HEK293 (cell line): ENCODE measurements around the gene NSUN4.
A peak's percentile ranks its signal among the peaks of the same experiment; 100 is the strongest.

Experiments
- BCL11B ChIP-seq: fragments of 450-650 bp; formaldehyde crosslinking; IDR thresholded peaks from 2 replicates; pipeline ENCODE4 v1.5.1; 2016; ENCODE audit warnings: low read depth, missing biosample characterization, missing genetic modification characterization
- EGR2 ChIP-seq: fragments of 450-650 bp; formaldehyde crosslinking; IDR thresholded peaks from 2 replicates; pipeline ENCODE4 v1.5.1; 2016; ENCODE audit warnings: low read depth, missing biosample characterization, missing genetic modification characterization
- INSM2 ChIP-seq: fragments of 450-650 bp; formaldehyde crosslinking; IDR thresholded peaks from 2 replicates; pipeline ENCODE4 v1.5.1; 2016; ENCODE audit warnings: missing biosample characterization, missing genetic modification characterization
- KLF1 ChIP-seq: fragments of 450-650 bp; formaldehyde crosslinking; IDR thresholded peaks from 2 replicates; pipeline ENCODE4 v1.5.1; 2016; ENCODE audit warnings: missing biosample characterization, missing genetic modification characterization
- ZEB2 ChIP-seq: fragments of 450-650 bp; formaldehyde crosslinking; IDR thresholded peaks from 2 replicates; pipeline ENCODE4 v1.5.1; 2016; ENCODE audit warnings: missing biosample characterization, missing genetic modification characterization
- ZFP3 ChIP-seq: fragments of 450-650 bp; formaldehyde crosslinking; IDR thresholded peaks from 2 replicates; pipeline ENCODE4 v1.5.1; 2016; ENCODE audit warnings: low read depth, missing biosample characterization, missing genetic modification characterization
- ZNF146 ChIP-seq: fragments of 450-650 bp; formaldehyde crosslinking; IDR thresholded peaks from 2 replicates; pipeline ENCODE4 v1.5.1; 2016; ENCODE audit warnings: missing biosample characterization, missing genetic modification characterization
- ZNF175 ChIP-seq: fragments of 450-650 bp; formaldehyde crosslinking; IDR thresholded peaks from 2 replicates; pipeline ENCODE4 v1.5.1; 2016; ENCODE audit warnings: missing biosample characterization, missing genetic modification characterization
- ZNF202 ChIP-seq: fragments of 450-650 bp; formaldehyde crosslinking; IDR thresholded peaks from 2 replicates; pipeline ENCODE4 v1.5.1; 2016; ENCODE audit warnings: missing biosample characterization, missing genetic modification characterization, borderline replicate concordance
- ZNF23 ChIP-seq: fragments of 450-650 bp; formaldehyde crosslinking; IDR thresholded peaks from 2 replicates; pipeline ENCODE4 v1.5.1; 2016; ENCODE audit warnings: missing biosample characterization, missing genetic modification characterization, borderline replicate concordance
- ZNF239 ChIP-seq: fragments of 450-650 bp; formaldehyde crosslinking; IDR thresholded peaks from 2 replicates; pipeline ENCODE4 v1.5.1; 2016; ENCODE audit warnings: missing biosample characterization, missing genetic modification characterization
- ZNF324 ChIP-seq: fragments of 450-650 bp; formaldehyde crosslinking; IDR thresholded peaks from 2 replicates; pipeline ENCODE4 v1.5.1; 2016; ENCODE audit warnings: missing biosample characterization, missing genetic modification characterization
- ZNF354C ChIP-seq: fragments of 450-650 bp; formaldehyde crosslinking; IDR thresholded peaks from 2 replicates; pipeline ENCODE4 v1.5.1; 2016; ENCODE audit warnings: missing biosample characterization, missing genetic modification characterization, low read depth, borderline replicate concordance
- ZNF366 ChIP-seq: fragments of 450-650 bp; formaldehyde crosslinking; conservative IDR thresholded peaks from 2 replicates; pipeline ENCODE4 v1.5.1; 2016; ENCODE audit warnings: missing biosample characterization, missing genetic modification characterization
- ZNF433 ChIP-seq: fragments of 450-650 bp; formaldehyde crosslinking; IDR thresholded peaks from 2 replicates; pipeline ENCODE4 v1.5.1; 2016; ENCODE audit warnings: missing biosample characterization, missing genetic modification characterization, low read depth
- ZNF449 ChIP-seq: fragments of 450-650 bp; formaldehyde crosslinking; IDR thresholded peaks from 2 replicates; pipeline ENCODE4 v1.5.1; 2017; ENCODE audit warnings: missing biosample characterization, mild to moderate bottlenecking, missing genetic modification characterization, moderate library complexity
- ZNF529 ChIP-seq: fragments of 450-650 bp; formaldehyde crosslinking; IDR thresholded peaks from 2 replicates; pipeline ENCODE4 v1.5.1; 2017; ENCODE audit warnings: missing genetic modification characterization, missing biosample characterization; ENCODE audit not compliant: insufficient replicate concordance
- ZNF530 ChIP-seq: fragments of 450-650 bp; formaldehyde crosslinking; IDR thresholded peaks from 2 replicates; pipeline ENCODE4 v1.5.1; 2016; ENCODE audit warnings: low read depth, missing biosample characterization, missing genetic modification characterization
- ZNF544 ChIP-seq: fragments of 450-650 bp; formaldehyde crosslinking; IDR thresholded peaks from 2 replicates; pipeline ENCODE4 v1.5.0; 2017; ENCODE audit warnings: missing biosample characterization, missing genetic modification characterization
- ZNF560 ChIP-seq: fragments of 450-650 bp; formaldehyde crosslinking; IDR thresholded peaks from 2 replicates; pipeline ENCODE4 v1.5.1; 2017; ENCODE audit warnings: missing biosample characterization, missing genetic modification characterization, borderline replicate concordance
- ZNF571 ChIP-seq: fragments of 450-650 bp; formaldehyde crosslinking; IDR thresholded peaks from 2 replicates; pipeline ENCODE4 v1.5.0; 2017; ENCODE audit warnings: missing biosample characterization, missing genetic modification characterization
- ZNF621 ChIP-seq: fragments of 450-650 bp; formaldehyde crosslinking; IDR thresholded peaks from 2 replicates; pipeline ENCODE4 v1.5.1; 2017; ENCODE audit warnings: missing biosample characterization, missing genetic modification characterization
- ZNF623 ChIP-seq: fragments of 450-650 bp; formaldehyde crosslinking; IDR thresholded peaks from 2 replicates; pipeline ENCODE4 v1.5.1; 2016; ENCODE audit warnings: missing biosample characterization, missing genetic modification characterization
- ZNF670 ChIP-seq: fragments of 450-650 bp; formaldehyde crosslinking; IDR thresholded peaks from 2 replicates; pipeline ENCODE4 v1.5.1; 2016; ENCODE audit warnings: missing biosample characterization, missing genetic modification characterization, low read depth
- ZNF768 ChIP-seq: fragments of 450-650 bp; formaldehyde crosslinking; IDR thresholded peaks from 2 replicates; pipeline ENCODE4 v1.5.1; 2018; ENCODE audit warnings: missing biosample characterization, mild to moderate bottlenecking, missing genetic modification characterization
- ZNF837 ChIP-seq: fragments of 450-650 bp; formaldehyde crosslinking; IDR thresholded peaks from 2 replicates; pipeline ENCODE4 v1.5.1; 2016; ENCODE audit warnings: missing biosample characterization, missing genetic modification characterization
- TF ChIP-seq, protein P1 (sequence below): fragments of 450-650 bp; formaldehyde crosslinking; conservative IDR thresholded peaks from 2 replicates; pipeline ENCODE4 v1.5.1; 2016; ENCODE audit warnings: low read depth, missing biosample characterization, missing genetic modification characterization
- TF ChIP-seq, protein P2 (sequence below): fragments of 450-650 bp; formaldehyde crosslinking; IDR thresholded peaks from 2 replicates; pipeline ENCODE4 v1.5.1; 2016; ENCODE audit warnings: missing biosample characterization, missing genetic modification characterization
- TF ChIP-seq, protein P3 (sequence below): fragments of 450-650 bp; formaldehyde crosslinking; IDR thresholded peaks from 2 replicates; pipeline ENCODE4 v1.5.1; 2017; ENCODE audit warnings: missing biosample characterization, missing genetic modification characterization

NSUN4 gene

GRCh38 chr1:46301406-46301807 is 39.2 kb upstream of the NSUN4 start (continued):
- TF ChIP-seq ZNF324 (tag by site-specific recombination) (no peak), ZNF239 (tag by site-specific recombination) (no peak), BCL11B (tag by site-specific recombination) (no peak), ZNF23 (tag by site-specific recombination) (no peak), ZNF175 (no peak), ZEB2 (no peak), ZNF670 (tag by site-specific recombination) (no peak), ZNF560 (tag by site-specific recombination) (no peak), ZNF623 (tag by site-specific recombination) (peak; percentile 9), INSM2 (peak; percentile 34; the same call in 1 of the 2 replicates), ZNF530 (tag by site-specific recombination) (no peak), EGR2 (peak; percentile 51; the same call in 1 of the 2 replicates), ZNF354C (no peak), ZNF571 (tag by site-specific recombination) (no peak), ZNF621 (tag by site-specific recombination) (no peak), ZNF544 (tag by site-specific recombination) (no peak), ZNF837 (tag by site-specific recombination) (no peak), ZNF433 (peak; percentile 21; the same call in 1 of the 2 replicates), ZNF366 (tag by site-specific recombination) (no peak), ZFP3 (tag by site-specific recombination) (no peak), ZNF449 (tag by site-specific recombination) (no peak), KLF1 (tag by site-specific recombination) (peak; percentile 58; the same call in 1 of the 2 replicates), ZNF768 (tag by site-specific recombination) (no peak), ZNF529 (no peak), ZNF146 (tag by site-specific recombination) (no peak; the same call in 1 of the 2 replicates), ZNF202 (tag by site-specific recombination) (no peak)
- TF ChIP-seq, protein P1, sequence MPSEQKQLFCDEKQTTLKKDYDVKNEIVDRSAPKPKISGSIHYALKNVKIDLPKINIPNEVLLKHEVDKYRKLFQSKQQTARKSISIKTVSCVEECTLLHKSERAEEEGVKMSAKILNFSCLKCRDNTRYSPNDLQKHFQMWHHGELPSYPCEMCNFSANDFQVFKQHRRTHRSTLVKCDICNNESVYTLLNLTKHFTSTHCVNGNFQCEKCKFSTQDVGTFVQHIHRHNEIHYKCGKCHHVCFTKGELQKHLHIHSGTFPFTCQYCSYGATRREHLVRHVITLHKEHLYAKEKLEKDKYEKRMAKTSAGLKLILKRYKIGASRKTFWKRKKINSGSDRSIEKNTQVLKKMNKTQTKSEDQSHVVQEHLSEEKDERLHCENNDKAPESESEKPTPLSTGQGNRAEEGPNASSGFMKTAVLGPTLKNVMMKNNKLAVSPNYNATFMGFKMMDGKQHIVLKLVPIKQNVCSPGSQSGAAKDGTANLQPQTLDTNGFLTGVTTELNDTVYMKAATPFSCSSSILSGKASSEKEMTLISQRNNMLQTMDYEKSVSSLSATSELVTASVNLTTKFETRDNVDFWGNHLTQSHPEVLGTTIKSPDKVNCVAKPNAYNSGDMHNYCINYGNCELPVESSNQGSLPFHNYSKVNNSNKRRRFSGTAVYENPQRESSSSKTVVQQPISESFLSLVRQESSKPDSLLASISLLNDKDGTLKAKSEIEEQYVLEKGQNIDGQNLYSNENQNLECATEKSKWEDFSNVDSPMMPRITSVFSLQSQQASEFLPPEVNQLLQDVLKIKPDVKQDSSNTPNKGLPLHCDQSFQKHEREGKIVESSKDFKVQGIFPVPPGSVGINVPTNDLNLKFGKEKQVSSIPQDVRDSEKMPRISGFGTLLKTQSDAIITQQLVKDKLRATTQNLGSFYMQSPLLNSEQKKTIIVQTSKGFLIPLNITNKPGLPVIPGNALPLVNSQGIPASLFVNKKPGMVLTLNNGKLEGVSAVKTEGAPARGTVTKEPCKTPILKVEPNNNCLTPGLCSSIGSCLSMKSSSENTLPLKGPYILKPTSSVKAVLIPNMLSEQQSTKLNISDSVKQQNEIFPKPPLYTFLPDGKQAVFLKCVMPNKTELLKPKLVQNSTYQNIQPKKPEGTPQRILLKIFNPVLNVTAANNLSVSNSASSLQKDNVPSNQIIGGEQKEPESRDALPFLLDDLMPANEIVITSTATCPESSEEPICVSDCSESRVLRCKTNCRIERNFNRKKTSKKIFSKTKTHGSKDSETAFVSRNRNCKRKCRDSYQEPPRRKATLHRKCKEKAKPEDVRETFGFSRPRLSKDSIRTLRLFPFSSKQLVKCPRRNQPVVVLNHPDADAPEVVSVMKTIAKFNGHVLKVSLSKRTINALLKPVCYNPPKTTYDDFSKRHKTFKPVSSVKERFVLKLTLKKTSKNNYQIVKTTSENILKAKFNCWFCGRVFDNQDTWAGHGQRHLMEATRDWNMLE = no peak
- TF ChIP-seq, protein P2, sequence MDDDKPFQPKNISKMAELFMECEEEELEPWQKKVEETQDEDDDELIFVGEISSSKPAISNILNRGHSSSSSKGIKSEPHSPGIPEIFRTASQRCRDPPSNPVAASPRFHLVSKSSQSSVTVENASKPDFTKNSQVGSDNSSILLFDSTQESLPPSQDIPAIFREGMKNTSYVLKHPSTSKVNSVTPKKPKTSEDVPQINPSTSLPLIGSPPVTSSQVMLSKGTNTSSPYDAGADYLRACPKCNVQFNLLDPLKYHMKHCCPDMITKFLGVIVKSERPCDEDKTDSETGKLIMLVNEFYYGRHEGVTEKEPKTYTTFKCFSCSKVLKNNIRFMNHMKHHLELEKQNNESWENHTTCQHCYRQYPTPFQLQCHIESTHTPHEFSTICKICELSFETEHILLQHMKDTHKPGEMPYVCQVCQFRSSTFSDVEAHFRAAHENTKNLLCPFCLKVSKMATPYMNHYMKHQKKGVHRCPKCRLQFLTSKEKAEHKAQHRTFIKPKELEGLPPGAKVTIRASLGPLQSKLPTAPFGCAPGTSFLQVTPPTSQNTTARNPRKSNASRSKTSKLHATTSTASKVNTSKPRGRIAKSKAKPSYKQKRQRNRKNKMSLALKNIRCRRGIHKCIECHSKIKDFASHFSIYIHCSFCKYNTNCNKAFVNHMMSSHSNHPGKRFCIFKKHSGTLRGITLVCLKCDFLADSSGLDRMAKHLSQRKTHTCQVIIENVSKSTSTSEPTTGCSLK (tag by site-specific recombination) = no peak
- TF ChIP-seq, protein P3, sequence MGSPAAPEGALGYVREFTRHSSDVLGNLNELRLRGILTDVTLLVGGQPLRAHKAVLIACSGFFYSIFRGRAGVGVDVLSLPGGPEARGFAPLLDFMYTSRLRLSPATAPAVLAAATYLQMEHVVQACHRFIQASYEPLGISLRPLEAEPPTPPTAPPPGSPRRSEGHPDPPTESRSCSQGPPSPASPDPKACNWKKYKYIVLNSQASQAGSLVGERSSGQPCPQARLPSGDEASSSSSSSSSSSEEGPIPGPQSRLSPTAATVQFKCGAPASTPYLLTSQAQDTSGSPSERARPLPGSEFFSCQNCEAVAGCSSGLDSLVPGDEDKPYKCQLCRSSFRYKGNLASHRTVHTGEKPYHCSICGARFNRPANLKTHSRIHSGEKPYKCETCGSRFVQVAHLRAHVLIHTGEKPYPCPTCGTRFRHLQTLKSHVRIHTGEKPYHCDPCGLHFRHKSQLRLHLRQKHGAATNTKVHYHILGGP (tag by site-specific recombination) = no peak
